DMS153 (cell line): ENCODE results near the gene UPF3A.

ENCODE experiments used
- DNase-seq: peaks from one replicate; lab custom pipeline; 2025; lab: John Stamatoyannopoulos, UW

The UPF3A gene

DNA sequence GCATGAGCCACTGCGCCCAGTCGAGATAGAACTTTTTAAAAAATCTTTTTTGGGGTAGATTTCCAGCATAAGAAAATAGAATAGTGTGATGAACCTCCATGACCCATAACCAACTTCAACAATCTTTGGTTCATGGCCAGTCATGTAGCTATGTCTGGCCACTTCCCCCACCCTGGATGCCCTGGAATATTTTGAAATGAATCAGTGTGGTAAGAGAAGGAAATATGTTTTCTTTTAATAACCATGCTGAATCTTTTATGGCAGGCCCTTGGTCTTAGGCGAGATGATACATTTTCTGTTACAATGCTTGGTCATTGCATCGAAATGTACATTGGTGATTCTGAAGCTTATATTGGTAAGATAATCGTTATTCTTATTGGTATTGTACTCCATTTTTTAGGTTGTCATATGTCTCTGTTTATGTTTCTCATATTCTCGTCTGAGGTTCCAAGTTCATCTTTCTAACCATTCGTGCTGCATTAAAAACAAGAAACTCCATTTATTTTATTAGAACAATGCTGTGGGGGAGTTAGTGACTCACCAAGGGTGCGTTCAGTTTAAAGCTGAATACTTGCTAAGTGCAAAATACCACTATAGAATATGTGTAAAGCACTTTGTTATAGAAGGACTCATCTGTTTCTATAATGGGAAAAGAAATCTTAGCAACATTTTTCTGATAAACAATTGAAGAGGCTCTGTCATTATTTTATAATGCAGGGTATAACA, 16.4 kb upstream of the UPF3A start:
- DNase-seq = no peak

DNA sequence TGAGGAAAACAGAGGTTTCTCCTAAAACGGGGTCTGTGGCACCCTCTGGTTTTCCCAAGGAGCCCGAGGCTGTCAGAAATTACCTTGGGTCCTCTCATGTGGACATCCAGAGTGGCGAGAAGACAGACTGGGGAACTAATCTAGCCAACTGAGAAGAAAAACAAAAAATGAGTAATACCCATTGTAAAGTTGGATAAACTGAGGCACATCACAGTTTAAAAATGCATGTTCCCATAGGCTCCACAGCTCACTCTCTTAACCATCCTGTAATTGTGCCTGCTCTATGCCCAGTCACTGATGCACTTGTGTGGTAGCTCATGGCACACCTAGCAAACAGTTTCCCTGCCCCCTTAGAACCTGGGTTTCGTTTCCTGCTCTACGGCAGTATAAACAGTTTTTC, 15.2 kb upstream of the UPF3A start:
- no peak for DNase-seq

DNA sequence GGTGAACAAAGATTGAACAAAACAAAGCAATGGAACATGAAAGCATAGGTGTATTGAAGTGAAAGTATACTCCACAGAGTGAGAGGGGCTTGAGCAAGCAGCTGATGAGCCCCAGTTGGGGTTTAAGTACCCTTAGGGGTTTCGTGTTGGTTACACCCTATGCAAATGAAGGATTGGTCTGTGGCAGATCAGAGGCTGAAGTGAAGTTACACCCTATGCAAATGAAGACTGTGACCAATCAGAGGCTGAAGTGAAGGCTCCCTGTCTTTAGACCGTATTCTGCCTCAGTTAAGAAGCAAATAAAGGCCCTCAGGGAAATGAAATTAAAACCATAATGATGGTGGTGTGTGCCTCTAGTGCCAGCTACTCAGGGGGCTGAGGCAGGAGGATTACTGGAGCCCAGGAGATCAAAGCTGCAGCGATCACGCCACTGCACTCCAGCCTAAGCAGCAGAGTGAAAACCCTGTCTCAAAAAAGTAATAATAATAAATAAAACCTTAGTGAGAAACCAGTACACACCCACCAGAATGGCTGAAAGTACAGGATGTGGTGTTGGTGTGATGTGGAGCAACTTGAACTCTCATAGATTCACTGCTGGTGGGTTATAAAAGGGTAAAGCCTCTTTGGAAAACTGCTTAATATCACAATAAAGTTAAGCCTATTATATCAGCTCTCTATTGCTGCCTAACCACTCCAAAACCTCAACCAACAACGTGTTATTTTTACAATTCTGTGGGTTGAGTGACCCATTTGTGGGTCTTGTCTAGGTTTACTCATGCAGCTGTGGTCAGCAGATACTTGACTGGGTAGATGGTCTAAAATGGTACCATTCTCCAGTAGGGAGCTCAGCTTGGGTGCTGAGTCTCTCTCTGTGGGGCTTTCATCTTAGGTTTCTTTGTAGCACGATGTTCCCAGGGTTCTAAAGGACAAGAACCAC, 12.8 kb upstream of the UPF3A start:
- DNase-seq = no peak

DNA sequence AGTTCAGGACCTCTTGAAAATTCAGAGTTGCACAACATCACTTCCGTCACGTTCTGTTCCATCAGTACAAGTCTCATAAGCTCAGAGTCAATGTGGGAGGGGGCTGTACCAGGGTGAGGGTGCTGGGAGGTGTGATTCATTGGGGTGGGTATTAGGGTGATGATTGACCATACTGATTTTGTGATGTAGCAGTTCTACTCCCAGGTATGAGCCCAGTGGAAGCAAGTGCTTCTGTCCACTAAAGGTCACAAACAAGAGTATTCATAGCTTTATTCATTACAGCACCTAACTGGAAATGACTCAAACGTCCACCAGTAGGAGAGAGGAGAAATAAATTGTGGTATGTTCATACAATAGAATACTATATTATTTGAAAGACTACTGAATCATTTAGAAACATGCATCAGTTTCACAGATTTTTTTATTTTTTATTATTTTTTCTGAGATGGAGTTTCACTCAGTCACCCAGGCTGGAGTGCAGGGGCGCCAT, 12.1 kb upstream of the UPF3A start:
- no peak for DNase-seq

DNA sequence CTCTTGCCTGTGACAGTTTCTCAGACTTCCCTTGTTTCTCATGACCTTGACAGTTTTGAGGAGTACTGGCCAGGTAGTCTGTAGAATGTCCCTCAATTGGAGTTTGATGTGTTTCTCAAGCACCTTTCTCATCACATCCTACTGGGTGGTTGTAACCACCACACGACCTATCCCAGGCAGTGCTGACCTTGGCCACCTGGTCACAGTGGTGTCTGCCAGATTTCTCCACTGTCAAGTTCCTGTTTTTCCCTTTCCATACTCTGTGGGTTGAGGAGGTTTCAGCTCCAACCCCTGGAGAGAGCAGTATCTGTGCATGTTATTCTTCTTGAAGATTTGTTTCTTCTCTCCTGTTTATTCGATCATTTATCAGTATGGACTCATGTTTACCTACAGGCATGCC, 8.4 kb upstream of the UPF3A start:
- DNase-seq = no peak

DNA sequence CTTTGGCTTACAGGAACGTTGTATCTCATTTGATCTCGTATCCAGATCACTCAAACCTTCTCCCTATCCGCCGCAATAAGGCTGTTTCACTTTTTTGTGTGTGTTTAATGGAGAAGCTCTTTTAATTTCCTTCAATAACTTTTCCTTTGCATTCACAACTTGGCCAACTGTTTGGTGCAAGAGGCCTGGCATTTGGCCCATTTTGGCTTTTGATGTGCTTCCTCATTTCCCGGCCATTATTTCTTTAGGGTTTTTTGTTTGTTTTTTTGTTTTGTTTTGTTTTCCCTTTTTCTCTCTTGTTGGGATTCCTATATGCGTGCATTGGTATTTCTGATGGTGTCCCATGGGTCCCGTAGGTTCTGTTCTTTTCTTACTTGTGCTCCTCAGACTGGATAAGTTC, 6.1 kb upstream of the UPF3A start:
- no peak for DNase-seq

DNA sequence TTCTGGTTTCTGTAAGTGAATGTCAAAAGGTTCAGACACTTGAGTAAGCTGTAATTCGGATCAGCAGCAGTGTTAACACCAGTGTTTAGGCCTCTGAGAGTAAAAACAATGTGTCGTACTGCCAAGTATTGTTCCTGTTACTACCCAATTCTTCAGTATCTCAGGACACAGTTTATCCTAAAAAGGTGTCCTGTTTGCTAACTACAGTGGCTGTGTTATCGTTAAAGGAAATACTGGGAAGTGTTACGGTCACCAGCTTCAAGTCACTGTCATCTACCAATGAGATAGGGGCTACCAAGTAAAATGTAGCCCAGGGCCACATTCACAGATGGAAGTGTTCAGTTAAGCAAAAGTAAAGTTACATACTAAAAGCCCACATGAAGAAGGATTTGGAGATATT, 2.3 kb upstream of the UPF3A start:
- DNase-seq = no peak

DNA sequence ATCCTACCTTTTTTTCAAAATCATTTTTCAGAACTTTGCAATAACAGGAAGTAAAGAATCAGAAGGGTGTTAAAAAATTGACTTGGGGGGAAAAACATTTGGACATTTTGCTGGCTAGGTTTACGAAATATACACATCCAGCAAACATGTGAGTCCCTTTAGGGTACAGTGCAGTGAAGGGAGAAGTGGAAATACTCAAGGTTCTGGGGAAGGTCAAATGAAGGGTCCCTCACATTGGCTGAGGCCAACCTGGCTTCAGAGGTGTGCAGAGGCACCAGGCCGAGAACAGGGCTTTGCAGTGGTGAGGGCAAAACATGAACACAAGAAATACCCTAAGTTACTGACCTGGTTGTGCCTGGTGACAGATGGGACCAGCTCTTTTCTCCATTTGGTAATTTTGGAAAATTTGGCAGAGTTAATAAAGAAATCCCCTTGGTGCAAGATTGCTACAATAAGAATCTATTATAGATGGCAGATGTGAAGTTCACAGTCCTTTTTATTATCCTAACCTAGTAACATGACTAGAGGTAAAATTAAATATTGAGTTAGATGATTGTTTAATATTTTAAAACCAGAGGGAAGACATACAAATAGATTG, 1.5 kb upstream of the UPF3A start:
- no peak for DNase-seq

DNA sequence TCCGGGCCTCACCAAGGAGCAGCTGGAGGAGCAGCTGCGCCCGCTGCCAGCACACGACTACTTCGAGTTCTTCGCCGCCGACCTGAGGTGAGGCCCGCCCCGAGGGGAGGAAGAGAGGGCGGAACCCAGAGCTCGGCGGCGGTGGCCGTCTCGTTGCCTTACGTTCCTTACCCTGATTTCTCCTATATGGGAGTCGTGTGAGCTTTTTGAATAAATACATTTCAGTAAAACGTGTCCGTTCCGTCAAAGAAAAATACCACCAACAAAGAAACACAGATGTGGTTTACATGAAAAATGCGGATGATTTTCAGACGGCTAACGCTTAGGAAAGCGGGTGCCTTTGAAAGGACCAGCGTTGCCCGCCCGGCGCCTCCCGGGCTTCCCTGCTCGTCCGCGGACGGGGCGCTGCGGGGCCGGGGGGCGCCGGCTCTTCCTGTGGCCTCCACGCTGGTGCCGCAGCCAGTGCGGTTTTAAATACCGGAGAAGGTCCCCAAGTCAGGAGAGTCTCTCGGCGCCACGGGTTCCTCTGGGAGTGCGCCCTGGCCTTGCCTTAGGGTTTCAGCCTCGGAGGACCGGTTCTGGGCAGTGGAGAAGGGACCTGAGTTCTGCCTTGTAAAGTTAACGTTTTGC, 755 bp downstream of the UPF3A start:
- no peak for DNase-seq

DNA sequence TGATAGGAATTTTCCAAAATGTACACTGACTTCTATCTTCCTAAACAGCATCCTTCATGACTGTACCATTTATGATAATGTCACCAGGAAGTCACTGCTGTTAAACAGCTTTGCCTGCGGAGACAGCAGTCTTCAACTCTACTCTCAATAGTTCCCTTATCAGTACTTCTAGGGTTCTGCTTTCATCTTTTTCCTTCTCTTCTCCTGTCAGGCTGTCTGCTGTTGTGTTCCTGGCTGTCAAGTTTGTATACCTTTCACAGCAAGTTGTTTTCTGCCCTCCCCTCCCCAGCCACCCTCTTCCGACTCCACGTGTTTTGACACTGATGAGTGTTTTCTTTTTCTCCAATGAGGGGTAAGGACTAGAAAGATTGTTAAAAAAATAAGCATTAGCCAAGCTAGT, 2.2 kb downstream of the UPF3A start:
- no peak for DNase-seq

DNA sequence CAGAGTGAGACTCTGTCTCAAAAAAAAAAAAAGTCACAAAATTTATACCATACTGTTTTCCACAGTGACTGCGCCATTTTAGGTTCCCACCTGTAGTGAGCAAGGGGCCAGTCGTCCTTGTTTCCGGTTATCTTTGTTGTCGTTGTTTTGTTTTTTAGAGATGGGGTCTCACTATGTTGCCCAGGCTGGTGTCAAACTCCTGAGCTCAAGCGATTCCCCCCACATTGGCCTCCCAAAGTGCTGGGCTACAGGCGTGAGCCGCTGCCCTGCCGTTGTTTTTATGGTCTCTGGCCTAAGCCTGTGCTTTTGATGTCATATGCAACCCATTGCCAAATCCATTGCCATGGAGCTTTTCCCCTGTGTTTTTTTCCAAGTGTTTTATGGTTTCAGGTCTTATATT, 3.3 kb downstream of the UPF3A start:
- DNase-seq = no peak

DNA sequence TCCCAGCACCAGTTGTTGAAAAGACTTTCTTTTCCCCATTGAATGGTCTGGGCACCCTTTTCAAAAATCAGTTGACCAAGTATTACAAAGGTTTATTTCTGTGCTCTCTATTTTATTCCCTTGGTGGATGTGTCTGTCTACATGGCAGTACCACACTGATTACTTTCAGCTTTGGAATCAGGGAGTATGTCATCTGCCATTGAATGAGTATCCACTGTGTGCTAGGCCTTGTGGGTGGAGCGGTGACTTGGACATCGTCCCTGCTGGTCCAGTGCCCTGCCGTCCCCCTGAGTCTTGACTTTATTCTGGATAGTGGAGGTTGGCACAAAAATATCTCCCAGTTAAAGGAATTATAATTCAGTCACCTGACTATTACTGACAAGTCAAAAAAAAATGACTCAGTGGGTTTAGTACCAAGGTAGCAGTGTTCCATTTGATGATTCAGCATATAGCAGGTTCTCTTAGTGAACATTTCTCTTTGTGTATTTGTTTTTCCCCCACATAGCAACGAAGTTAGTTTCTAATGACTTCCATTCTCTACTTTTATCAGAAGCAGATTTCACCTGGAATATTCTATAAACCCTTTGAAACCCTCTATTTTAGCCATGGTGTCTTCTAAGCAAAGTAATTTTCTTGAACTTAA, 3.9 kb downstream of the UPF3A start:
- no peak for DNase-seq

DNA sequence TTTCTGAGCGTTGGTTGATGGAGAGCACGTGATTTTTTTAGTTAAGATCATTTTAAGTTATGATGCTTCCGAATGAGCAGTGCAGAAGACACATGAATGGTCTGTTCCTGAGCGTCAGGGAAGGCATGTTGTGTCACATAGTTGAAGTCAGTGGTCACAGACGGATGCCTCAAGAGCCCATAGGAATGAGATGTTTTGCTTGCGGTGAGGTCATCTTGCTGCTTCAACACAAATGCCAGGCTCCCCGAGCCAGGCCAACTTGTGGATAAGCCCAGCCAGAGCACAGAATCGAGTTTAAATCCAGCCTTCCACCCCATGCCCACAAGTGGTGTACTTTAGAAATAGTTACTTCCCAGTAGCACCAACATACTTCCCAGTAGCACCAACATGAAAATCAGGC, 5.4 kb downstream of the UPF3A start:
- DNase-seq = no peak

DNA sequence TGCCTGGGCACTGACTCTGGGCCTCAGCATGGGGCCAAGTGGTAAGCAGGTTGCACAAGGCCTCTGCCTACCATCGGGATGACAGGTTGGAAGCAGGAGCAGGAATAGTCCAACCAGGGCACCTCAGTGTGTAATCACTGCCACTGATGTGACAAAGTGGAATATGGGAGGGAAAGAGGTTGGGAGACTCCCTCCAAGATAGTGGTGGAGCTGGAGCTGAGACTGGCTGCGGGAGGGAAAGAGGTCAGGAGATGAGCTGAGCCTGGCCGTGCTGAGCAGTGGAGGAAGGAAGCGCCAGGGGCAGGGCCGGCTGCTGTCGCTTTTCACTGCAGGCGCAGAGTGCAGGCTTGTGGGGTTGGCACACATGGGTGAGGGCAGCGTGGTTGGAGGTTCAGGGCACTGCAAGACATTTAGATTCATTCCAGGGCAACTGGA, 6.8 kb downstream of the UPF3A start:
- DNase-seq = no peak

DNA sequence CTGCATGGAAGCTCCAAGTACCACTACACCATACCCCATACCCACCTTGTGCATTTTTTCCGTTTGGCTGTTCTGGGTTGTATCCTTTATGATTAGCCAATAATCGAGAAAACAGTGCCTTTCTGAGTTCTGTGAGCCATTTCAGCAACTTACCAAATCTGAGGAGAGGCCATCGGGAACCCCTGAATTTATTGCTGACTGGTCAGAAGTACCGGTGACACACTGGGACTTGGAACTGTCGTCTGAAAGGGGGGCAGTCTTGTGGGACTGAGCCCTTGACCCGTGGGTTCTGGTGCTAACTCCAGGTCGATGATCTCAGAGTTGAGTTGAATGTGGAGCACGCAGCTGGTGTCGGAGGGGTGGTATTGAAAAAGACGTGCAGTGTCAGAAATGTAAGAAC, 15.0 kb downstream of the UPF3A start:
- no peak for DNase-seq

DNA sequence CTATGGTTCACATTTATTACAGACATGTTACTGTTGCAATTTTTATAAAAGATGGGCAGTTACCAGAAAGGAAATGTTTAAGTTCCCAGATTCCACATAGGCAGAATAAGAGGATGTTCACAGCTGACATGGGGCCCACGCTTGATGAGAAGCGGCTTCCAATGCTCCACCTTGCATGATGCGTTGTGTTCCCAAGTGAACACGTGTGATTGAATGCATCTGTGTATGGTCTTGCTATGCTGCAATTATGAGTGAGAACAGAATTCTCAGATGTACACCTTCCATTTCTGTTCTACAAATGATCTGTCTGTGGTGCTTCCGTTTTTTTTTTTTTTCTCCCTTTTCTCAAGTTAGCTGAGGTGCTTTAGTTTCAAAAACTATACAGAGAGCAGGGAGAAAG, 15.5 kb downstream of the UPF3A start:
- no peak for DNase-seq

DNA sequence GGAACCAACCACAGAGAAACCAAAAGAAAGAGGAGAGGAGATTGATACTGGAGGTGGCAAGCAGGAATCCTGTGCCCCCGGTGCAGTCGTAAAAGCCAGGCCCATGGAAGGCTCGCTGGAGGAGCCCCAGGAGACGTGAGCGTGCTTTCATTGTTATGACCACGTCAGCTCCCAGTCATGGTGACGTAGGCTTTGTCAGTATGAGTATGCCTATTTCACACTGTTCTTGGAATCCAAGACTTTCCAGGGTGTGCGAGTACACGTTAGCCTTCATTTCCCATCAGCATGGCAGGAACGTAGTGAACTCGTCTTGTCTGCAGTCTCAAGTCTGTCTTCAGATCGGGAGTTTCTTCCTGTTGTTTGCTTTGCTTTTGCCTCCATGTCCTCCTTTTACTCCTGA, 17.5 kb downstream of the UPF3A start:
- DNase-seq = no peak

DNA sequence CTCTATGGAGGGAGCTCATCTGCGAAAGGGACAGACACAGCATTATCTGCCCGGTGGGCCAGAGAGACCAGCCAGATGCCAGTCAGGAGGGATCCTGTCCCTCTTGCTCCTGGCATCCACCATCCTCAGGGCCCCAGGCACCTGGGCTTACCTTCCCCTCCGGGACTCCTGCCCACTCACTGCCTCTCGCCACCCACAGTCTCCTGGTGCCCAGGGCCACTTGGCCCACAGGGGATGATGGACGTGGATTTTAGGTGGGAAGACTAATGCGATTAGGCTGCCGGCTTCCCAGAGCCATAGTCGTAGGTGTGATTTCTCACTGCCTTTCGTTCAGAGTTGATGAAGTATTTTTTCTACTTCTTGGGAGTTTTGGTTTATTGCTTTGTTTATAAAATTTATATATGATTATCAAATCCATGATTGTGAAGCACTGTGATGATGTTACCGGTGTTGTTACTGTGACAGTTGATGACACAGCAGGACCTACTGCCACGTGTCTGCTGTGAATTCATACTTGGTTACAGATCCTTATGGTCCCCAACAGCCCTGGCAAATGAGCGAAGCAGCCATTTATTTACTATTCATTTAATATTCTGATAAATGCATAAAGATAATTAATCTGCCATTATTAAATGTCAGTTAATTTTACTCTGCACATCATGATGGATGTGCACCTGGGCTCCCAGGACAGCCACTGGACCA, 18.4 kb downstream of the UPF3A start:
- DNase-seq = no peak

DNA sequence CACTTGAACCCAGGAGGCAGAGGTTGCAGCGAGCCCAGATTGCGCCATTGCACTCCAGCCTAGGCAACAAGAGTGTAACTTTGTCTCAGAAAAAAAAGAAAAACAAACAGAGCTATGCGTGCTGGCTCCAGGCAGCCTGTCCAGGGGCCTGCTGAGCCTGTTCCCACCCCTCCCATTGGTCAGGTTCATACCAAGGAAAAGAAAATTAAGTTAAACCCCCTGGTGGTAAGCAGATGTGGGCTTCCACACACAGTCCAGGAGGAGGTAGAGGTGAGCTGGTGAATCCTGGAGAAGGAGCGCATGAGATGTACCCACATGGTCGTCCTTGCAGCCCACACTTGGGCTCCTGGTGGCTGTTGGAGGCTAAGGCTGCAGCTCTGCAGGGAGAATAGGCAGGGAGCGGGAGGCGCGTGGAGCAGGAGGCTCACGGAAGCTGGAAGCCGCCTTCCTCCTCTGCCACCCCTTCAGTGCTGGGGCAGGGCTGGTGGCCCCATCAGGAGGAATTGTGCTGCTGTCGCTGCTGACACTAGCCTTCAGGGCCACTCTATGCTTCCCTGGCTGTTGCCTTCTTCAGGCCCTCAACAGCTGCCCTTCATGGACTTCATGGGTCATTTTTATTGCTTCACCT, 22.4 kb downstream of the UPF3A start:
- DNase-seq = no peak

DNA sequence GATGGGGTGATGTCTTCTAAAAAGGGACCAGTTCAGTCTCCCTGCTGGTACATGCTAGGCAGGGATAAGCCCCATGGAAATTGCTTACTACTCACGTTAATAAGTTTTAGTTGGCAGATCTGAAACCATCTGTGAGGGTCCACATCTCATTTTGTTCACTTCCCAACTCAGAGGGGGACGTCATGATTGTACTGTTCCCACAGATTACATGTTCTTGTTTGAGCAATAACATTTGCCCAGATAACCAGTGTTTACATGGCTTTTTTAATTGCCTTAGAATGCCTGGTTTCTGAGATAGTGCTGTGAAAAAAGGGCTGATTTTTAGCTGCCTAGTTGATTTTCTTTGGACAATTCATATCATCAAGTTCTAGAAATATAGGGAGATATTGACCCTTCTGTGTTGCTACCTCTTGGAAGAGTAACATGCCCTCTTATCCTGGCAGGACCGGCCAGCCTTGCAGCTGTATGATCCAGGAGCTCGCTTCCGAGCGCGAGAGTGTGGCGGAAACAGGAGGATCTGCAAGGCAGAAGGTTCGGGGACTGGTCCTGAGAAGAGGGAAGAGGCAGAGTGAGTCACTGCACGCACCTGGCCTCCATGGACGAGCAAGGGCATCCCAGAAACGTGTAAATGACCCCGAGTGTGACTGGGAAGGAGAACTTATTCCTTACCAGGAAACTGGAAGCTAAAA, 23.1 kb downstream of the UPF3A start:
- no peak for DNase-seq
